Breast epithelium (tissue), 4 donors: Measurements from ENCODE around the gene ZNF181. TPM values are rescaled to one million over a fixed set of nuclear protein-coding genes. Genes with fewer than 3 reads are reported as not detected.

Source experiments
- DNase-seq, 2 donors: peaks; one replicate each; pipeline ENCODE4 v3.0.0-alpha.2; 2019; ENCODE audit warnings: low spot score in 2 of 2
- H3K27ac ChIP-seq, 2 donors: fragments of 200-600 bp; sonication (generic) in 1 of 2; one replicate each; pipeline ENCODE4 v1.5.1; 2016 to 2019; ENCODE audit warnings: mild to moderate bottlenecking in 1 of 2
- H3K27me3 ChIP-seq, 2 donors: fragments of 200-600 bp; sonication (generic) in 1 of 2; one replicate each; pipeline versions ENCODE4 v1.5.1 to v1.6.0; 2017 to 2019; ENCODE audit warnings: control low read depth in 1 of 2, mild to moderate bottlenecking in 1 of 2
- H3K36me3 ChIP-seq: fragments of 200-600 bp; one replicate; pipeline ENCODE4 v1.5.1; 2019
- H3K4me1 ChIP-seq, 2 donors: fragments of 200-600 bp; sonication (generic); one replicate each; pipeline ENCODE4 v1.5.1; 2016 to 2019; ENCODE audit warnings: control low read depth in 1 of 2
- H3K4me3 ChIP-seq, 3 donors: fragments of 200-600 bp; sonication (generic); 1 replicate in 2 of 3; 2 replicates in 1 of 3; pipeline ENCODE4 v1.5.1; 2016 to 2019; ENCODE audit warnings: mild to moderate bottlenecking in 3 of 3, moderate library complexity in 2 of 3
- H3K9me3 ChIP-seq, 2 donors: fragments of 200-600 bp; sonication (generic) in 1 of 2; one replicate each; pipeline ENCODE4 v1.5.1; 2016 to 2019; ENCODE audit warnings: control low read depth in 1 of 2
- POLR2A ChIP-seq: fragments of 450-650 bp; IDR thresholded peaks from one replicate; pipeline ENCODE4 v1.6.1; 2016; ENCODE audit warnings: antibody characterized with exemption, mild to moderate bottlenecking, moderate library complexity
- POLR2AphosphoS5 ChIP-seq, 3 donors: sonication (generic); formaldehyde crosslinking; IDR thresholded peaks; one replicate each; pipeline ENCODE4 v1.6.1; 2017; ENCODE audit warnings: antibody characterized with exemption in 3 of 3
- intact Hi-C: fragments of 100-400 bp; cut with DNase I; formaldehyde crosslinking; loops from one replicate; pipeline ENCODE4 v1.15.1; 2023; ENCODE audit warnings: low total_unique reads
- total RNA-seq, 3 donors: library from RNA; depleted of rRNA; stranded (reverse); fragments of >200 nt; gene quantifications; one replicate each; pipeline ENCODE4 v1.1.0, GENCODE V29; 2016
- TF ChIP-seq, protein P1 (sequence below), 3 donors: fragments of 450-650 bp; IDR thresholded peaks; one replicate each; pipeline ENCODE4 v1.5.1; 2016 to 2017; ENCODE audit warnings: antibody characterized with exemption in 3 of 3, mild to moderate bottlenecking in 3 of 3, moderate library complexity in 3 of 3

The ZNF181 gene
- total RNA-seq, 3 donors from 2014 or later = 15.7 to 48.3 (median 22.0) TPM

DNA sequence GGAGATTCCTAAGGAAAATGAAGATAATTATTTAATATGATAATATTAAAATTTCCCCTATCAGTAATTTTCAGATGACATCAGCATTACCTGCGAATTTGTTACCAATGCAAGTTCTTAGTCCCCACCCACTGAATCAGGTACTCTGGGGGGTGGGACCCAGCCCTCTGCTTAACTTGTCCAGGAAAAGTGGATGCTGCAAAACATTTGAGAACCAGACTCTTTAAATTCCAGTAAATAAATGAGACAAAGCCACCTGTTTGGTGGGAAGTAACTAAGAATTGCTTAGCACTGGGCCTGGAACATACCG, 39.5 kb downstream of the ZNF181 start:
- peak overlapping the region; percentile 84 to 85 (median 85) for H3K4me3 ChIP-seq
- intact Hi-C loops = no loop called here
- H3K9me3 ChIP-seq = no peaks in the 10 kb centered on the region
- H3K4me1 ChIP-seq = no peaks in the 10 kb centered on the region
- H3K27ac ChIP-seq = peak overlapping the region in 1 of 2 donors; percentile 81
- no peaks in the 10 kb centered on the region for H3K27me3 ChIP-seq
- H3K36me3 ChIP-seq = no peaks in the 10 kb centered on the region
- no peak for TF ChIP-seq POLR2AphosphoS5 (IDR thresholded peaks at IDR 0.05)
- TF ChIP-seq, protein P1, sequence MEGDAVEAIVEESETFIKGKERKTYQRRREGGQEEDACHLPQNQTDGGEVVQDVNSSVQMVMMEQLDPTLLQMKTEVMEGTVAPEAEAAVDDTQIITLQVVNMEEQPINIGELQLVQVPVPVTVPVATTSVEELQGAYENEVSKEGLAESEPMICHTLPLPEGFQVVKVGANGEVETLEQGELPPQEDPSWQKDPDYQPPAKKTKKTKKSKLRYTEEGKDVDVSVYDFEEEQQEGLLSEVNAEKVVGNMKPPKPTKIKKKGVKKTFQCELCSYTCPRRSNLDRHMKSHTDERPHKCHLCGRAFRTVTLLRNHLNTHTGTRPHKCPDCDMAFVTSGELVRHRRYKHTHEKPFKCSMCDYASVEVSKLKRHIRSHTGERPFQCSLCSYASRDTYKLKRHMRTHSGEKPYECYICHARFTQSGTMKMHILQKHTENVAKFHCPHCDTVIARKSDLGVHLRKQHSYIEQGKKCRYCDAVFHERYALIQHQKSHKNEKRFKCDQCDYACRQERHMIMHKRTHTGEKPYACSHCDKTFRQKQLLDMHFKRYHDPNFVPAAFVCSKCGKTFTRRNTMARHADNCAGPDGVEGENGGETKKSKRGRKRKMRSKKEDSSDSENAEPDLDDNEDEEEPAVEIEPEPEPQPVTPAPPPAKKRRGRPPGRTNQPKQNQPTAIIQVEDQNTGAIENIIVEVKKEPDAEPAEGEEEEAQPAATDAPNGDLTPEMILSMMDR (IDR thresholded peaks at IDR 0.05) = no peak
- TF ChIP-seq POLR2A = no peak
- no peak for DNase-seq

DNA sequence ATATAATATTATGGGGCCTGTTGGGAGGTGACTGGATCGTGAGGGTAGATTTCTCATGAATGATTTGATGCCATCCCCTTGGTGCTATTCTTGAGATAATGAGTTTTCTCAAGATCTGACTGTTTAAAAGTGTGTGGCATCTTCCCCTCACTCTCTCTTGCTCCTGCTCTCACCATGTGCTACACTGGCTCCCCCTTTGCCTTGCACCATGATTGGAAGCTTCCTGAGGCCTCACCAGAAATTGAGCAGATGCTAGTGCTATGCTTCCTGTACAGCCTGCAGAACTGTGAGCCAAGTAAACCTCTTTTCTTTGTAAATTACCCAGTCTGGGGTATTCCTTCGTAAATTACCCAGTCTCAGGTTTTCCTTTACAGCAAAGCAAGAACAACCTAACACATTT, 40.8 kb downstream of the ZNF181 start:
- no peak for DNase-seq
- TF ChIP-seq POLR2AphosphoS5 (IDR thresholded peaks at IDR 0.05) (no peak), POLR2A (no peak)
- TF ChIP-seq, protein P1 (IDR thresholded peaks at IDR 0.05) = no peak
- Histone ChIP-seq H3K9me3 (peaks cover 0 to 3% of the 10 kb centered on the region in 2 donors), H3K36me3 (no peaks in the 10 kb centered on the region), H3K27ac (no peak overlapping the region), H3K4me3 (no peak overlapping the region), H3K4me1 (no peaks in the 10 kb centered on the region), H3K27me3 (no peaks in the 10 kb centered on the region)
- intact Hi-C loops = no loop called here

DNA sequence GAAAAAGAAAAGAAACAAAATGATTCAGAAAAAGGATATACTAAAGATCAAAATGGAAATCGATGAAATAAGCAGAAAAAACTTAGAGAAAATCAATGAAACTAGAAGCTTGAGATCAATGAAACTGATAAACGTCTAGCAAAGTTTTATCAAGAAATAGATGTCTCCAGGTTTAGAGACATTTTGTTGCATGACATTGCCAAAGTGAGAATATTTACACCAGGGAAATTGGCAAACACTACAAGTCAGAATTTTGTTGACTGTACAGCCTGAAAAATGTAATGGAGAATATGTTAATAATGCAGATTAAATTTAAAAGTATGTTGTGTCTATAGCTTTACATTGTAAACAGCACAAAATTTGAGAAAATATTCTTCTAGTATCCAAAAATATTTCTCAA, 44.3 kb downstream of the ZNF181 start:
- Histone ChIP-seq H3K27me3 (no peaks in the 10 kb centered on the region), H3K4me1 (no peaks in the 10 kb centered on the region), H3K36me3 (no peaks in the 10 kb centered on the region), H3K27ac (no peak overlapping the region), H3K4me3 (no peak overlapping the region), H3K9me3 (peaks cover 0 to 3% of the 10 kb centered on the region in 2 donors)
- TF ChIP-seq POLR2A = no peak
- no peak for TF ChIP-seq POLR2AphosphoS5 (IDR thresholded peaks at IDR 0.05)
- TF ChIP-seq, protein P1 (IDR thresholded peaks at IDR 0.05) = no peak
- no peak for DNase-seq
- intact Hi-C loops = no loop called here

DNA sequence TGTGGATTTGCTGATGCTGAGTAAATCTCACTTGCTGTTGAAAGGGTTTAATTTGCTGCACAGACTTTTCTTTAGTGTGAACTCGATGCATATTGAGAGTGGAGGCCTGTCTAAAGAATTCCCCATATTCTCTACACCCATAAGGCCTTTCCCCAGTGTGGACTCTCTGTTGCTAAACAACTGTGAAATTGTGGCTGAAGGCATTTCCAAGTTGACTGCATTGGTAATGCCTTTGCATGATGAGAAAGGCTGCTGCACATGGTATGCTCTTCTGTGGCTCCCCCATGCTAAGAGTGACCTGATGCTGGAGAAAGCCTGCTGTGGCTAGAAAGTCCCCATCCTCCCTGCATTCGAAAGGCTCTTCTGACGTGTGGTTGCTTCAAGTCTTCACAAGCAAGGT, 45.6 kb downstream of the ZNF181 start:
- intact Hi-C loops = no loop called here
- TF ChIP-seq, protein P1 (IDR thresholded peaks at IDR 0.05) = no peak
- TF ChIP-seq POLR2A (no peak), POLR2AphosphoS5 (IDR thresholded peaks at IDR 0.05) (no peak)
- DNase-seq = no peak
- Histone ChIP-seq H3K9me3 (peaks cover 0 to 8% of the 10 kb centered on the region in 2 donors), H3K27me3 (no peaks in the 10 kb centered on the region), H3K36me3 (no peaks in the 10 kb centered on the region), H3K4me1 (no peaks in the 10 kb centered on the region), H3K27ac (no peak overlapping the region), H3K4me3 (no peak overlapping the region)

DNA sequence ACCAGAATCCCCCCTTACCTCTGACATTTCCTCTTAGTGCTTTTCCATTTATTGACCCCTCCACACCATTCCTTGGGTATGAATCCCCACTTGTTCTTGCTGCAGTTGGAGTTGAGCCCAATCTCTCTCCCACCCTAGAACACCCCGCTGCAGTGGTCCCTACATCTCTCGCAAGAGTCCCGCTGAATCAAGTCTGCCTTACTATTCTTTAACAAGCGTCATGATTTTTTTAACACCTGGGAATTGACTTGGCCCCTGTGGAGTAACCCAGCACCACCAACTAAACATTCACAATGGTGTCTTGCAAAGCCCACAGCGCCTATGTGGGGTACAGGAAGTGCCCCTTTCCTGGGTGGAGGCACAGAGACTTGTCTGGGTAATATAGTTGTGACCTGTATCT, 52.2 kb downstream of the ZNF181 start:
- H3K4me1 ChIP-seq = no peaks in the 10 kb centered on the region
- H3K9me3 ChIP-seq = peaks cover 0 to 5% of the 10 kb centered on the region in 2 donors
- no peak for TF ChIP-seq POLR2AphosphoS5 (IDR thresholded peaks at IDR 0.05)
- no peak for TF ChIP-seq POLR2A
- TF ChIP-seq, protein P1 (IDR thresholded peaks at IDR 0.05) = no peak
- H3K27ac ChIP-seq = no peak overlapping the region
- no peak overlapping the region for H3K4me3 ChIP-seq
- no peaks in the 10 kb centered on the region for H3K27me3 ChIP-seq
- H3K36me3 ChIP-seq = no peaks in the 10 kb centered on the region
- intact Hi-C loops = no loop called here
- DNase-seq = no peak
